ENCODE results near the gene PLSCR4. TPM values are rescaled to one million over a fixed set of nuclear protein-coding genes. Genes with fewer than 3 reads are reported as not detected.

Gene PLSCR4
- total and polyA plus RNA-seq, 2 donors (not counting 3 experiments of a cell fraction or from before 2014, with no cell fraction given), result 81.5 to 91.7 TPM

DNA sequence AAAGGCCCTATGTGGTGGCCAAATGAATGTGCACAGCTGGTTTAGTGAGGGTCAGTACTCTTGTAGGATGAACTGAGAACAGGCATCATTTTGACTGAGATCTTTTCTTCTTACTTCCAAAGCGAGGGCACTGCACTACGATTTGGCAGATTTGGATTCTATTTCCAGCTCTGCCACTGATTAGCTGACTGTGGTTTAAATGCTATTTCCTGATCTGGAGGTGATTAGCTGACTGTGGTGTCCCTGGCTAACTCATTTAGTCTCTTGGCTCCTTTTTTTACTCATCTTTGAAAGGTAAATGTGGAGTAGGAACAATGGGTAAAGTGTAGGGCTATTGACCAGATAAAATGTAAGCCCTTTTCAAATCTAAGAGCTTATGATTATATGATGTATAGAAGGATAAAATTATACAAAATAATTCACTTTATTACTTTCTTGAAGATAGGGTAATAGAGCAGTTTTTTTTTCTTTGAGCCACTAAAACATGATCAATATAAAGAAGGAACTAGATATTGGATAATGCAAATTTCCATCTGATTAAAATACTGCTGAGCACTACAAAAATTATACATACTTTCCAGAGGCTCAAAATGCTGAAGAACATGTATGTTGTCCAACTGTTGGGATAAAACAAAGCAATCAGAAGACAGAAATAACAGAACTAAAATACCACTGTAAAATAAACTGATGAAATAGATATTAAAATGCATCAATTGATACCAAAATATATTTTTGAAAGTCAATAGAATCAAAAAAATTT is 50.3 kb downstream of the PLSCR4 start:
- Histone ChIP-seq H3K27me3 (ENCODE audit: control insufficient read depth in 2 of 2, insufficient read depth in 2 of 2, low read length in 2 of 2) (no peaks in the 10 kb centered on the region), H3K9me3 (replicated peaks; ENCODE audit: control insufficient read depth, insufficient read depth, low read length) (no peaks in the 10 kb centered on the region), H3K4me1 (ENCODE audit: control insufficient read depth, extremely low read depth, insufficient read depth, low read length) (peaks cover 23% of the 10 kb centered on the region), H2AFZ (ENCODE audit: low read depth, low read length) (no peak overlapping the region), H3K4me3 (replicated peaks in 1 of 3; ENCODE audit: insufficient read depth in 1 of 3, low read depth in 1 of 3, low read length in 3 of 3) (no peak overlapping the region), H4K20me1 (replicated peaks; ENCODE audit: control insufficient read depth, extremely low read depth, insufficient read depth, low read length) (no peaks in the 10 kb centered on the region), H3K79me2 (ENCODE audit: control insufficient read depth, insufficient read depth, low read length) (no peaks in the 10 kb centered on the region), H3K4me2 (ENCODE audit: insufficient read depth, low read length) (no peak overlapping the region), H3K36me3 (ENCODE audit: control insufficient read depth in 2 of 2, extremely low read depth in 1 of 2, insufficient read depth in 2 of 2, low read length in 2 of 2) (peaks cover 4 to 12% of the 10 kb centered on the region in 2 experiments), H3K27ac (ENCODE audit: insufficient read depth, low read depth, low read length) (no peak overlapping the region), H3K9me1 (replicated peaks; ENCODE audit: control insufficient read depth, extremely low read depth, insufficient read depth, low read length) (no peaks in the 10 kb centered on the region), H3K9ac (replicated peaks; ENCODE audit: extremely low read depth, insufficient read depth, low read length) (no peak overlapping the region)
- no peak for FAIRE-seq
- no TSS peak for BruUV-seq (replicated peaks)
- dilution Hi-C loops (cut with MboI; ENCODE audit: extremely low pct_ligation_motif_present, low sequenced_read_pairs) (no loop called here), intact Hi-C loops (cut with micrococcal nuclease) (no loop called here)
- CTCF ChIA-PET, result interaction anchor here (0.9 to 2.6 kb wide), 7 partner anchors 11 to 424 kb away, joined by 3 to 16 read pairs (median 3); no protein-coding TSS in a partner anchor
- POLR2A ChIA-PET, result no interaction called here
- no peak for DNase-seq (ENCODE audit: low read depth, low spot score)
- TF ChIP-seq MYC (IDR thresholded peaks at IDR 0.05; ENCODE audit: low read depth, low read length) (no peak), POLR2AphosphoS5 (IDR thresholded peaks at IDR 0.05; ENCODE audit: insufficient read depth, low read depth, low read length) (no peak), EZH2 (IDR thresholded peaks at IDR 0.05; ENCODE audit: borderline replicate concordance, low read depth, low read length, severe bottlenecking) (no peak), FOS (IDR thresholded peaks at IDR 0.05; ENCODE audit: borderline replicate concordance, insufficient read depth, low read length) (no peak), GATA2 (IDR thresholded peaks at IDR 0.05; ENCODE audit: insufficient read depth, insufficient read length, low read depth, low read length) (no peak), JUN (IDR thresholded peaks at IDR 0.05; ENCODE audit: borderline replicate concordance, insufficient read depth, insufficient read length, low read depth) (no peak)
- TF ChIP-seq, protein P1, sequence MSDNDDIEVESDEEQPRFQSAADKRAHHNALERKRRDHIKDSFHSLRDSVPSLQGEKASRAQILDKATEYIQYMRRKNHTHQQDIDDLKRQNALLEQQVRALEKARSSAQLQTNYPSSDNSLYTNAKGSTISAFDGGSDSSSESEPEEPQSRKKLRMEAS (IDR thresholded peaks at IDR 0.05; ENCODE audit: insufficient read depth, insufficient read length), result no peak
- TF ChIP-seq, protein P2, sequence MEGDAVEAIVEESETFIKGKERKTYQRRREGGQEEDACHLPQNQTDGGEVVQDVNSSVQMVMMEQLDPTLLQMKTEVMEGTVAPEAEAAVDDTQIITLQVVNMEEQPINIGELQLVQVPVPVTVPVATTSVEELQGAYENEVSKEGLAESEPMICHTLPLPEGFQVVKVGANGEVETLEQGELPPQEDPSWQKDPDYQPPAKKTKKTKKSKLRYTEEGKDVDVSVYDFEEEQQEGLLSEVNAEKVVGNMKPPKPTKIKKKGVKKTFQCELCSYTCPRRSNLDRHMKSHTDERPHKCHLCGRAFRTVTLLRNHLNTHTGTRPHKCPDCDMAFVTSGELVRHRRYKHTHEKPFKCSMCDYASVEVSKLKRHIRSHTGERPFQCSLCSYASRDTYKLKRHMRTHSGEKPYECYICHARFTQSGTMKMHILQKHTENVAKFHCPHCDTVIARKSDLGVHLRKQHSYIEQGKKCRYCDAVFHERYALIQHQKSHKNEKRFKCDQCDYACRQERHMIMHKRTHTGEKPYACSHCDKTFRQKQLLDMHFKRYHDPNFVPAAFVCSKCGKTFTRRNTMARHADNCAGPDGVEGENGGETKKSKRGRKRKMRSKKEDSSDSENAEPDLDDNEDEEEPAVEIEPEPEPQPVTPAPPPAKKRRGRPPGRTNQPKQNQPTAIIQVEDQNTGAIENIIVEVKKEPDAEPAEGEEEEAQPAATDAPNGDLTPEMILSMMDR (IDR thresholded peaks at IDR 0.05; ENCODE audit: extremely low read depth in 1 of 2, insufficient read depth in 1 of 2, low read depth in 1 of 2, low read length in 2 of 2), result no peak
